HepG2 (cell line): ENCODE measurements around the gene MED12L.

Experiments
- ARNTL ChIP-seq: sonication (generic); formaldehyde crosslinking; IDR thresholded peaks from 2 replicates; pipeline ENCODE4 v1.4.0; 2020; ENCODE audit warnings: mild to moderate bottlenecking, missing genetic modification reagents
- ATF1 ChIP-seq: IDR thresholded peaks from 2 replicates; pipeline ENCODE4 v1.6.1; 2016; ENCODE audit warnings: mild to moderate bottlenecking, control low read depth
- NFYC ChIP-seq: IDR thresholded peaks from 2 replicates; pipeline ENCODE4 v1.6.1; 2016; ENCODE audit warnings: missing genetic modification reagents, missing compliant biosample characterization
- TF ChIP-seq, protein P1 (sequence below): sonication (generic); formaldehyde crosslinking; IDR thresholded peaks from 2 replicates; pipeline ENCODE4 v1.5.1; 2020; ENCODE audit warnings: missing genetic modification reagents, mild to moderate bottlenecking, borderline replicate concordance
- TF ChIP-seq, protein P2 (sequence below): sonication (generic); formaldehyde crosslinking; IDR thresholded peaks from 2 replicates; pipeline ENCODE4 v1.5.0; 2020; ENCODE audit warnings: missing genetic modification reagents, mild to moderate bottlenecking, borderline replicate concordance
- TF ChIP-seq, protein P3 (sequence below): sonication (generic); formaldehyde crosslinking; IDR thresholded peaks from 2 replicates; pipeline ENCODE4 v1.8.0; 2022; ENCODE audit warnings: low read depth, missing genetic modification reagents
- TF ChIP-seq, protein P4 (sequence below): sonication (generic); formaldehyde crosslinking; IDR thresholded peaks from 2 replicates; pipeline ENCODE4 v1.4.0; 2020; ENCODE audit warnings: mild to moderate bottlenecking, low read depth, missing genetic modification reagents

DNA sequence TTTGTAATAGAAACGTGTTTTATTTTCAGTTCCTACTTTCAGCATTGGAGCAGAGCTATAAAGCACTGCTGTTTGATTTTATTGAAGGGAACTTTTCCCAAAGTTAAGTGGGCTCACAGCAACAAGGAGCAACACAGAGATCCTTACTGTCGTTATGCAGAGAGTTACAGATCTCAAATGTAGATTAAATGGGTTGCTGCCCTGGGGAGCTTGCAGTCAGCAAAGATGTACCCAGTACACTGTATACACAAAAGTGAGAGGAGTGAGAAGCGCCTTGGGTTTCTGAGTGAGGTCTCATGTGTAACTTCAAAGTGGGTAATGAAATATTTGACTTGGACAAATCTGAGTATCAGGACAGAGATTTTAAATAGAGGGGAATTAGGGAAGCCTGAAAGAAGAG, 47.7 kb downstream of the MED12L start:
- TF ChIP-seq, protein P1, sequence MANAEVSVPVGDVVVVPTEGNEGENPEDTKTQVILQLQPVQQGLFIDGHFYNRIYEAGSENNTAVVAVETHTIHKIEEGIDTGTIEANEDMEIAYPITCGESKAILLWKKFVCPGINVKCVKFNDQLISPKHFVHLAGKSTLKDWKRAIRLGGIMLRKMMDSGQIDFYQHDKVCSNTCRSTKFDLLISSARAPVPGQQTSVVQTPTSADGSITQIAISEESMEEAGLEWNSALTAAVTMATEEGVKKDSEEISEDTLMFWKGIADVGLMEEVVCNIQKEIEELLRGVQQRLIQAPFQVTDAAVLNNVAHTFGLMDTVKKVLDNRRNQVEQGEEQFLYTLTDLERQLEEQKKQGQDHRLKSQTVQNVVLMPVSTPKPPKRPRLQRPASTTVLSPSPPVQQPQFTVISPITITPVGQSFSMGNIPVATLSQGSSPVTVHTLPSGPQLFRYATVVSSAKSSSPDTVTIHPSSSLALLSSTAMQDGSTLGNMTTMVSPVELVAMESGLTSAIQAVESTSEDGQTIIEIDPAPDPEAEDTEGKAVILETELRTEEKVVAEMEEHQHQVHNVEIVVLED = no peak
- TF ChIP-seq NFYC = no peak
- TF ChIP-seq, protein P2, sequence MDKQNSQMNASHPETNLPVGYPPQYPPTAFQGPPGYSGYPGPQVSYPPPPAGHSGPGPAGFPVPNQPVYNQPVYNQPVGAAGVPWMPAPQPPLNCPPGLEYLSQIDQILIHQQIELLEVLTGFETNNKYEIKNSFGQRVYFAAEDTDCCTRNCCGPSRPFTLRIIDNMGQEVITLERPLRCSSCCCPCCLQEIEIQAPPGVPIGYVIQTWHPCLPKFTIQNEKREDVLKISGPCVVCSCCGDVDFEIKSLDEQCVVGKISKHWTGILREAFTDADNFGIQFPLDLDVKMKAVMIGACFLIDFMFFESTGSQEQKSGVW (CRISPR knock-in tag) = no peak
- TF ChIP-seq, protein P3, sequence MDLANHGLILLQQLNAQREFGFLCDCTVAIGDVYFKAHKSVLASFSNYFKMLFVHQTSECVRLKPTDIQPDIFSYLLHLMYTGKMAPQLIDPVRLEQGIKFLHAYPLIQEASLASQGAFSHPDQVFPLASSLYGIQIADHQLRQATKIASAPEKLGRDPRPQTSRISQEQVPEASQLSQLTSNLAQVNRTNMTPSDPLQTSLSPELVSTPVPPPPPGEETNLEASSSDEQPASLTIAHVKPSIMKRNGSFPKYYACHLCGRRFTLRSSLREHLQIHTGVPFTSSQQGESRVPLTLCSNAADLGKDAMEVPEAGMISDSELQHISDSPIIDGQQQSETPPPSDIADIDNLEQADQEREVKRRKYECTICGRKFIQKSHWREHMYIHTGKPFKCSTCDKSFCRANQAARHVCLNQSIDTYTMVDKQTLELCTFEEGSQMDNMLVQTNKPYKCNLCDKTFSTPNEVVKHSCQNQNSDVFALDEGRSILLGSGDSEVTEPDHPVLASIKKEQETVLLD (CRISPR knock-in tag) = no peak
- TF ChIP-seq, protein P4, sequence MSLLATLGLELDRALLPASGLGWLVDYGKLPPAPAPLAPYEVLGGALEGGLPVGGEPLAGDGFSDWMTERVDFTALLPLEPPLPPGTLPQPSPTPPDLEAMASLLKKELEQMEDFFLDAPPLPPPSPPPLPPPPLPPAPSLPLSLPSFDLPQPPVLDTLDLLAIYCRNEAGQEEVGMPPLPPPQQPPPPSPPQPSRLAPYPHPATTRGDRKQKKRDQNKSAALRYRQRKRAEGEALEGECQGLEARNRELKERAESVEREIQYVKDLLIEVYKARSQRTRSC = no peak
- TF ChIP-seq ATF1 (CRISPR knock-in tag) = no peak
- no peak for TF ChIP-seq ARNTL (CRISPR knock-in tag)
